ENCODE results near the gene GPRC5A. TPM values are rescaled to one million over a fixed set of nuclear protein-coding genes. Genes with fewer than 3 reads are reported as not detected.

The GPRC5A gene
- total RNA-seq, 1 donor from 2014 or later, result 26.8 TPM

DNA sequence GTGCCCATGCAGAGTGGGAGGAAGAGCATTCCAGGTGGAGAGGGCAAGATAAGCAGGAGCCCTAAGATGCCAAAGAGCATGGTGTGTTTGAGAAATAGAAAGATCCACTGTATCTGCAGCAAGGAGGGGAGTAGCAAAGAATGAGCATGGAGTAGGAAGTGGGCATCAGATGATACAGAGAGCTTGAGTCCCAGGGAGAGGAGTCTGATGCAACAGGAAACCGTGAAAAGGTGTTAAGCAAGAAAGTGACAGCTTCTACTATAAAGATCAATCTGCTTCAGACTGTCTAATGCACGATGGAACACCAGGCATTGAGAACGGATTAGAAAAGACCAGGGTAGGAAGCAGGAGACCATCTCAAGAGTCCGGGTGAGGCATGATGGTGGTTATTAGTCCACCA is 72.9 kb downstream of the GPRC5A start:
- intact Hi-C loops (cut with DNase I), result no loop called here
- TF ChIP-seq POLR2AphosphoS5 (IDR thresholded peaks at IDR 0.05; ENCODE audit: insufficient read depth in 1 of 2, low read depth in 1 of 2) (no peak), POLR2A (IDR thresholded peaks at IDR 0.05) (no peak)
- TF ChIP-seq, protein P1, sequence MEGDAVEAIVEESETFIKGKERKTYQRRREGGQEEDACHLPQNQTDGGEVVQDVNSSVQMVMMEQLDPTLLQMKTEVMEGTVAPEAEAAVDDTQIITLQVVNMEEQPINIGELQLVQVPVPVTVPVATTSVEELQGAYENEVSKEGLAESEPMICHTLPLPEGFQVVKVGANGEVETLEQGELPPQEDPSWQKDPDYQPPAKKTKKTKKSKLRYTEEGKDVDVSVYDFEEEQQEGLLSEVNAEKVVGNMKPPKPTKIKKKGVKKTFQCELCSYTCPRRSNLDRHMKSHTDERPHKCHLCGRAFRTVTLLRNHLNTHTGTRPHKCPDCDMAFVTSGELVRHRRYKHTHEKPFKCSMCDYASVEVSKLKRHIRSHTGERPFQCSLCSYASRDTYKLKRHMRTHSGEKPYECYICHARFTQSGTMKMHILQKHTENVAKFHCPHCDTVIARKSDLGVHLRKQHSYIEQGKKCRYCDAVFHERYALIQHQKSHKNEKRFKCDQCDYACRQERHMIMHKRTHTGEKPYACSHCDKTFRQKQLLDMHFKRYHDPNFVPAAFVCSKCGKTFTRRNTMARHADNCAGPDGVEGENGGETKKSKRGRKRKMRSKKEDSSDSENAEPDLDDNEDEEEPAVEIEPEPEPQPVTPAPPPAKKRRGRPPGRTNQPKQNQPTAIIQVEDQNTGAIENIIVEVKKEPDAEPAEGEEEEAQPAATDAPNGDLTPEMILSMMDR (IDR thresholded peaks at IDR 0.05), result no peak
- Histone ChIP-seq H3K4me3 (no peak overlapping the region), H3K4me1 (no peaks in the 10 kb centered on the region), H3K27me3 (no peaks in the 10 kb centered on the region), H3K9me3 (no peaks in the 10 kb centered on the region), H3K27ac (no peak overlapping the region), H3K36me3 (no peaks in the 10 kb centered on the region)
- DNase-seq (ENCODE audit: extremely low spot score in 2 of 2), result no peak

DNA sequence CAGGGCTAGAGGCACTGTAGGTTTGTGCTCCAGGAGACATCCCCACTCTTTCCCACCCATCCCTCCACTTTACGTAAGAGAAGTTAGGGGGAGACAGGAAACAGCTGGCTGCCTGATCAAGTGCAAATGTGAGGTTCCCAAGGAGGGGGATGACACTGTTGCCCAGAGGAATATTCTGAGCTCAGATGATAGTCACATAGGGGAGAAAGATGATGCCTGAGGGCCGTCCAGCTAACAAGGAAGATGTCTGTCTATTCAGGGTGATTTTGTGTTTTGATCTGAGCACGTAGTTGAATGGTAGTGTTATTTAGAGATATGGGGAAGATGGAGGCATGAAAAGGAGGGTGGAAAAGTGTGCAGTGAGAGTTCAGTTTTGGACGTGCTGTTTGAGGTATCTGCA is 74.5 kb downstream of the GPRC5A start:
- intact Hi-C loops (cut with DNase I), result no loop called here
- H3K4me3 ChIP-seq, result no peak overlapping the region
- no peaks in the 10 kb centered on the region for H3K4me1 ChIP-seq
- H3K27ac ChIP-seq, result no peak overlapping the region
- no peaks in the 10 kb centered on the region for H3K36me3 ChIP-seq
- no peaks in the 10 kb centered on the region for H3K27me3 ChIP-seq
- no peak for DNase-seq (ENCODE audit: extremely low spot score in 2 of 2)
- TF ChIP-seq POLR2A (IDR thresholded peaks at IDR 0.05) (no peak), POLR2AphosphoS5 (IDR thresholded peaks at IDR 0.05; ENCODE audit: insufficient read depth in 1 of 2, low read depth in 1 of 2) (no peak)
- TF ChIP-seq, protein P1 (IDR thresholded peaks at IDR 0.05), result no peak
- no peaks in the 10 kb centered on the region for H3K9me3 ChIP-seq

MicroRNAs within 50 kb of the gene (microRNA counts, 767-probe panel; counts per million panel counts)
- 238 to 261 counts per million in 2 donors for microRNA hsa-miR-614

Other genes starting within 250 kb of the GPRC5A start
- not detected for gene GPR19, start 195.4 kb upstream of the GPRC5A start, total RNA-seq
- gene CDKN1B, start 174.2 kb upstream of the GPRC5A start, total RNA-seq, result 52.5 TPM
- gene APOLD1, start 105.9 kb upstream of the GPRC5A start, total RNA-seq, result 127 TPM
- gene DDX47, start 78.2 kb upstream of the GPRC5A start, total RNA-seq, result 42.0 TPM
- gene GPRC5D, start 60.6 kb downstream of the GPRC5A start, total RNA-seq, result not detected
- gene HEBP1, start 108.7 kb downstream of the GPRC5A start, total RNA-seq, result 47.6 TPM
- gene FAM234B, start 152.8 kb downstream of the GPRC5A start, total RNA-seq, result 11.0 TPM
- gene GSG1, start 212.1 kb downstream of the GPRC5A start, total RNA-seq, result not detected